GM12878 (cell line): ENCODE results near the gene SLC16A10. TPM values are rescaled to one million over a fixed set of nuclear protein-coding genes. Genes with fewer than 3 reads are reported as not detected.

Experiments used
- ATAC-seq: fragments of 200-7000 bp; cut with Tn5 transposase; 3 replicates; pipeline ENCODE4 v1.9.1; 2020; ENCODE audit warnings: mild to moderate bottlenecking, moderate library complexity
- BruUV-seq: library from RNA; stranded (reverse); fragments of 400-500 nt; replicated peaks from 2 replicates; lab custom pipeline; 2021; lab: Mats Ljungman, UMichigan
- CTCF ChIA-PET: fragments of 300-600 bp; sonication (Branson Sonifier 250); formaldehyde crosslinking; extraction: SDS; loops from one replicate; lab custom pipeline; 2021; ENCODE audit warnings: inconsistent platforms; lab: Yijun Ruan, JAX
- POLR2A ChIA-PET: fragments of 350-600 bp; formaldehyde crosslinking; extraction: SDS; loops from one replicate; lab custom pipeline; 2021; ENCODE audit warnings: inconsistent platforms; lab: Charles Lee
- RAD21 ChIA-PET: fragments of 300-600 bp; sonication (Branson Sonifier 250); formaldehyde crosslinking; loops from one replicate; lab custom pipeline; 2023; ENCODE audit warnings: antibody characterized with exemption; ENCODE audit not compliant: unreplicated experiment; lab: Charles Lee
- SMC1A ChIA-PET: fragments of 300-600 bp; sonication (Branson Sonifier 250); formaldehyde crosslinking; loops from one replicate; lab custom pipeline; 2023; ENCODE audit not compliant: unreplicated experiment, uncharacterized antibody; lab: Charles Lee
- DNase-seq: peaks from one replicate; pipeline ENCODE4 v3.0.0-alpha.2; 2011; ENCODE audit warnings: low read depth, low spot score
- FAIRE-seq: peaks from 3 replicates; lab custom pipeline; 2011; peaks lifted over from hg19 to GRCh38; lab: Jason Lieb, UNC
- H2AFZ ChIP-seq: 2 replicates; pipeline ENCODE4 v1.6.0; 2011; ENCODE audit warnings: low read depth, low read length, control low read depth; ENCODE audit not compliant: control insufficient read depth
- H3K27ac ChIP-seq: 2 replicates; pipeline ENCODE4 v1.5.1; 2011; ENCODE audit warnings: control low read depth; ENCODE audit not compliant: control insufficient read depth, insufficient read depth
- H3K27me3 ChIP-seq, 2 experiments: replicated peaks in 1 of 2; 2 replicates each; pipeline versions ENCODE4 v1.6.0 to v1.6.1; 2011; ENCODE audit warnings: low read length in 1 of 2; ENCODE audit not compliant: control insufficient read depth in 2 of 2, insufficient read depth in 2 of 2
- H3K36me3 ChIP-seq, 2 experiments: 2 replicates each; pipeline ENCODE4 v1.5.1; 2011; ENCODE audit warnings: low read length in 1 of 2; ENCODE audit not compliant: control insufficient read depth in 2 of 2, insufficient read depth in 2 of 2
- H3K4me1 ChIP-seq: 2 replicates; pipeline ENCODE4 v1.6.1; 2011; ENCODE audit warnings: mild to moderate bottlenecking, low read length, moderate library complexity, mixed read lengths; ENCODE audit not compliant: control insufficient read depth, insufficient read depth
- H3K4me2 ChIP-seq: 2 replicates; pipeline ENCODE4 v1.6.0; 2011; ENCODE audit warnings: control low read depth; ENCODE audit not compliant: control insufficient read depth, insufficient read depth
- H3K4me3 ChIP-seq: fragments of 200-600 bp; sonication (generic); 2 replicates; pipeline ENCODE4 v1.5.1; 2016
- H3K79me2 ChIP-seq: 2 replicates; pipeline ENCODE4 v1.6.0; 2011; ENCODE audit warnings: low read length; ENCODE audit not compliant: control insufficient read depth, insufficient read depth
- H3K9ac ChIP-seq: 2 replicates; pipeline ENCODE4 v1.8.0; 2011; ENCODE audit warnings: low read length, control low read depth, mixed read lengths; ENCODE audit not compliant: control insufficient read depth, insufficient read depth
- H3K9me3 ChIP-seq: replicated peaks from 3 replicates; pipeline ENCODE4 v1.5.1; 2011; ENCODE audit warnings: mild to moderate bottlenecking, low read length; ENCODE audit not compliant: control insufficient read depth, insufficient read depth
- H4K20me1 ChIP-seq: 2 replicates; pipeline ENCODE4 v1.6.0; 2011; ENCODE audit not compliant: control insufficient read depth, insufficient read depth
- BHLHE40 ChIP-seq, 2 experiments: fragments of 450-650 bp in 1 of 2; IDR thresholded peaks; 2 replicates each; pipeline ENCODE4 v1.6.1; 2011 to 2017; ENCODE audit warnings: low read depth in 2 of 2, borderline replicate concordance in 1 of 2, improper control_type of control experiment in 1 of 2, low read length in 1 of 2, mild to moderate bottlenecking in 1 of 2
- CHD4 ChIP-seq: fragments of 200-600 bp; sonication (generic); IDR thresholded peaks from 2 replicates; pipeline ENCODE4 v1.6.1; 2016; ENCODE audit warnings: mild to moderate bottlenecking
- ESRRA ChIP-seq: IDR thresholded peaks from 2 replicates; pipeline ENCODE4 v1.6.1; 2012; ENCODE audit warnings: mild to moderate bottlenecking, low read length, improper control_type of control experiment
- HDAC6 ChIP-seq: fragments of 200-600 bp; sonication (generic); IDR thresholded peaks from one replicate; pipeline ENCODE4 v1.8.0; 2017; ENCODE audit warnings: antibody characterized with exemption; ENCODE audit not compliant: unreplicated experiment
- MTA2 ChIP-seq: fragments of 450-650 bp; IDR thresholded peaks from 2 replicates; pipeline ENCODE4 v1.6.1; 2016; ENCODE audit warnings: low read depth, mild to moderate bottlenecking, moderate library complexity
- NR2C1 ChIP-seq: fragments of 450-650 bp; IDR thresholded peaks from 2 replicates; pipeline ENCODE4 v1.6.1; 2017; ENCODE audit warnings: antibody characterized with exemption, mild to moderate bottlenecking, moderate library complexity
- NR2C2 ChIP-seq: IDR thresholded peaks from 2 replicates; pipeline ENCODE4 v1.6.1; 2011; ENCODE audit warnings: borderline replicate concordance, low read depth; ENCODE audit not compliant: control insufficient read depth, insufficient read length
- RBBP5 ChIP-seq: fragments of 200-600 bp; sonication (generic); conservative IDR thresholded peaks from 2 replicates; pipeline ENCODE4 v1.6.1; 2016
- SUZ12 ChIP-seq: fragments of 200-600 bp; sonication (generic); IDR thresholded peaks from one replicate; pipeline ENCODE4 v1.6.1; 2018; ENCODE audit warnings: antibody characterized with exemption, mild to moderate bottlenecking; ENCODE audit not compliant: unreplicated experiment
- YBX1 ChIP-seq: fragments of 450-650 bp; IDR thresholded peaks from 2 replicates; pipeline ENCODE4 v1.6.1; 2016; ENCODE audit warnings: antibody characterized with exemption
- WGBS: methylation state at CpG from one replicate; pipeline ENCODE4 v1.1.6; 2016; ENCODE audit warnings: low lambda C conversion rate; ENCODE audit not compliant: insufficient replicate concordance, insufficient coverage; ENCODE audit errors: missing lambda C conversion rate; 5-methylcytosine and 5-hydroxymethylcytosine counted together
- in situ Hi-C: fragments of 300-500 bp; cut with MboI; formaldehyde crosslinking; loops from 9 replicates; pipeline ENCODE4 v1.14.3; 2018; ENCODE audit warnings: mixed read lengths
- intact Hi-C: fragments of 100-400 bp; cut with micrococcal nuclease; formaldehyde crosslinking; loops from one replicate; pipeline ENCODE4 v1.14.2; 2022; ENCODE audit not compliant: unreplicated experiment
- polyA plus RNA-seq, 11 experiments: library from polyadenylated mRNA; depleted of rRNA in 4 of 11; unstranded in 6 of 11; stranded (reverse) in 5 of 11; fragments of >200 nt; fragmentation: Nextera tagmentation in 4 of 11; fragmentation: Illumina TruSeq in 1 of 11; extraction: Ambion mirVana in 4 of 11; extraction: Trizol in 1 of 11; gene quantifications; 1 replicate in 1 of 11; 2 replicates in 10 of 11; pipeline versions ENCODE4 v1.2.1 to v1.2.3, GENCODE V29; 2011 to 2016; ENCODE audit warnings: inconsistent platforms in 2 of 11, missing spikeins in 2 of 11, low read depth in 1 of 11
- total RNA-seq, 4 experiments: library from RNA; depleted of rRNA in 3 of 4; stranded (reverse); fragments of >200 nt in 3 of 4; fragmentation: Illumina TruSeq in 1 of 4; extraction: Trizol in 1 of 4; gene quantifications; 2 replicates each; pipeline versions ENCODE4 v1.2.1 to v1.2.3, GENCODE V29; 2013 to 2021
- TF ChIP-seq, protein P1 (sequence below): fragments of 450-650 bp; IDR thresholded peaks from 2 replicates; pipeline ENCODE4 v1.6.1; 2016; ENCODE audit warnings: mild to moderate bottlenecking
- TF ChIP-seq, protein P2 (sequence below): fragments of 450-650 bp; IDR thresholded peaks from 2 replicates; pipeline ENCODE4 v1.6.1; 2016; ENCODE audit warnings: mild to moderate bottlenecking
- TF ChIP-seq, protein P3 (sequence below): IDR thresholded peaks from 2 replicates; pipeline ENCODE4 v1.6.1; 2012; ENCODE audit warnings: improper control_type of control experiment, low read depth, low read length; ENCODE audit not compliant: insufficient replicate concordance
- TF ChIP-seq, protein P4 (sequence below): fragments of 450-650 bp; IDR thresholded peaks from 2 replicates; pipeline ENCODE4 v1.6.1; 2017; ENCODE audit warnings: low read depth, mild to moderate bottlenecking, moderate library complexity

Gene SLC16A10
- total and polyA plus RNA-seq, 10 of the 15 experiments (the other 5 are each of a cell fraction or from before 2014, with no cell fraction given): 2.3 to 19.0 (median 8.0) TPM

DNA sequence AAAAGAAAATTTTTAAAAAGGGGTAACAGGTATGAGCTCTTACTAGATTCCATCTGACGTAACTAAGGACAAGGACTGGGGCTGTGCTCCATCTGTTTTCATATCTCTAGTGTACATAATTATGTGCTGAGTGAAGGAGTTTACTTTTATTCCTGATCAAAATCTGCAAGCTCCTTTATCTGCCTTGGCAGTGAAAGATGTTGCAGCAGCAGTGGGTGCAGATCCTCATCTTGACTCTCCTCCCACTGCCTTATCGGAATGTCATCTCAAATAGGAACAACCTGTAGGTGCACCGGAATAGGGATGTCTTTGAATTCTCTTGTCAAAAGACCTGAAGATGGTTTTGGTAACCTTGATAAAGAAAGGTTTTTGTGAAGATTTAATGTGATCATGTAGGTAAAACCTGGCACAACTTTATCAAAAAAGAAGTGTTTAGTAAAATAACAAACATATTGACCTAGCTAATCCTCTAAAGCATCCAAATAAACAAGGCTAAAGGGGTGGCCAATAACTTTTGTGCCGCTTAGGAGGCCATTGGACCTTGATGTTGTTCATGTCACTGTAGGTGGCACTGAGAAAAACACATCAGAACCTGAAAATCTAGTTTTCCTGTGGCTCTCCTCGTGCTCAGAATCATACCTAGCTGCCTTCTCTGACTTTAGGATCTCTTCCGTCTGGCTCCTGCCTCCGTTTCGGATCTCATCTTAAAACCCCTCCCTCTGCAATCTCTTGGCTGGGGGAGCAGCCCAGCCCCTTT lies 19.0 kb upstream of the SLC16A10 start:
- ChIA-PET SMC1A (interaction anchor here (0.6 to 1.6 kb wide), 3 partner anchors 10 to 142 kb away, joined by 4 to 8 read pairs (median 4); no protein-coding TSS in a partner anchor), POLR2A (no interaction called here), RAD21 (no interaction called here), CTCF (interaction anchor here (3.1 kb wide), 1 partner anchor 10 kb away, joined by 14 read pairs; no protein-coding TSS in a partner anchor)
- Histone ChIP-seq H3K9me3 (no peaks in the 10 kb centered on the region), H3K4me2 (no peak overlapping the region), H3K27ac (no peak overlapping the region), H3K36me3 (no peaks in the 10 kb centered on the region), H3K9ac (no peak overlapping the region), H3K27me3 (no peaks in the 10 kb centered on the region; a peak in 1 of 4 replicates), H3K4me1 (no peaks in the 10 kb centered on the region), H4K20me1 (no peaks in the 10 kb centered on the region), H2AFZ (no peak overlapping the region), H3K4me3 (no peak overlapping the region), H3K79me2 (no peaks in the 10 kb centered on the region)
- FAIRE-seq (no peak), ATAC-seq (no peak), DNase-seq (no peak)
- in situ Hi-C loops (no loop called here), intact Hi-C loops (no loop called here)
- no TSS peak for BruUV-seq
- WGBS: 41% methylated on average over 8 of the region's 8 CpGs
- TF ChIP-seq, protein P1, sequence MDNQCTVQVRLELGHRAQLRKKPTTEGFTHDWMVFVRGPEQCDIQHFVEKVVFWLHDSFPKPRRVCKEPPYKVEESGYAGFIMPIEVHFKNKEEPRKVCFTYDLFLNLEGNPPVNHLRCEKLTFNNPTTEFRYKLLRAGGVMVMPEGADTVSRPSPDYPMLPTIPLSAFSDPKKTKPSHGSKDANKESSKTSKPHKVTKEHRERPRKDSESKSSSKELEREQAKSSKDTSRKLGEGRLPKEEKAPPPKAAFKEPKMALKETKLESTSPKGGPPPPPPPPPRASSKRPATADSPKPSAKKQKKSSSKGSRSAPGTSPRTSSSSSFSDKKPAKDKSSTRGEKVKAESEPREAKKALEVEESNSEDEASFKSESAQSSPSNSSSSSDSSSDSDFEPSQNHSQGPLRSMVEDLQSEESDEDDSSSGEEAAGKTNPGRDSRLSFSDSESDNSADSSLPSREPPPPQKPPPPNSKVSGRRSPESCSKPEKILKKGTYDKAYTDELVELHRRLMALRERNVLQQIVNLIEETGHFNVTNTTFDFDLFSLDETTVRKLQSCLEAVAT: no peak
- TF ChIP-seq SUZ12 (no peak), RBBP5 (no peak), ESRRA (no peak), YBX1 (no peak), MTA2 (no peak), BHLHE40 (IDR thresholded peaks at IDR 0.05; ENCODE audit: borderline replicate concordance in 1 of 2, low read depth in 2 of 2, low read length in 1 of 2) (no peak), CHD4 (no peak), NR2C2 (no peak), HDAC6 (no peak), NR2C1 (no peak)
- TF ChIP-seq, protein P2, sequence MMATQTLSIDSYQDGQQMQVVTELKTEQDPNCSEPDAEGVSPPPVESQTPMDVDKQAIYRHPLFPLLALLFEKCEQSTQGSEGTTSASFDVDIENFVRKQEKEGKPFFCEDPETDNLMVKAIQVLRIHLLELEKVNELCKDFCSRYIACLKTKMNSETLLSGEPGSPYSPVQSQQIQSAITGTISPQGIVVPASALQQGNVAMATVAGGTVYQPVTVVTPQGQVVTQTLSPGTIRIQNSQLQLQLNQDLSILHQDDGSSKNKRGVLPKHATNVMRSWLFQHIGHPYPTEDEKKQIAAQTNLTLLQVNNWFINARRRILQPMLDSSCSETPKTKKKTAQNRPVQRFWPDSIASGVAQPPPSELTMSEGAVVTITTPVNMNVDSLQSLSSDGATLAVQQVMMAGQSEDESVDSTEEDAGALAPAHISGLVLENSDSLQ: no peak
- TF ChIP-seq, protein P3, sequence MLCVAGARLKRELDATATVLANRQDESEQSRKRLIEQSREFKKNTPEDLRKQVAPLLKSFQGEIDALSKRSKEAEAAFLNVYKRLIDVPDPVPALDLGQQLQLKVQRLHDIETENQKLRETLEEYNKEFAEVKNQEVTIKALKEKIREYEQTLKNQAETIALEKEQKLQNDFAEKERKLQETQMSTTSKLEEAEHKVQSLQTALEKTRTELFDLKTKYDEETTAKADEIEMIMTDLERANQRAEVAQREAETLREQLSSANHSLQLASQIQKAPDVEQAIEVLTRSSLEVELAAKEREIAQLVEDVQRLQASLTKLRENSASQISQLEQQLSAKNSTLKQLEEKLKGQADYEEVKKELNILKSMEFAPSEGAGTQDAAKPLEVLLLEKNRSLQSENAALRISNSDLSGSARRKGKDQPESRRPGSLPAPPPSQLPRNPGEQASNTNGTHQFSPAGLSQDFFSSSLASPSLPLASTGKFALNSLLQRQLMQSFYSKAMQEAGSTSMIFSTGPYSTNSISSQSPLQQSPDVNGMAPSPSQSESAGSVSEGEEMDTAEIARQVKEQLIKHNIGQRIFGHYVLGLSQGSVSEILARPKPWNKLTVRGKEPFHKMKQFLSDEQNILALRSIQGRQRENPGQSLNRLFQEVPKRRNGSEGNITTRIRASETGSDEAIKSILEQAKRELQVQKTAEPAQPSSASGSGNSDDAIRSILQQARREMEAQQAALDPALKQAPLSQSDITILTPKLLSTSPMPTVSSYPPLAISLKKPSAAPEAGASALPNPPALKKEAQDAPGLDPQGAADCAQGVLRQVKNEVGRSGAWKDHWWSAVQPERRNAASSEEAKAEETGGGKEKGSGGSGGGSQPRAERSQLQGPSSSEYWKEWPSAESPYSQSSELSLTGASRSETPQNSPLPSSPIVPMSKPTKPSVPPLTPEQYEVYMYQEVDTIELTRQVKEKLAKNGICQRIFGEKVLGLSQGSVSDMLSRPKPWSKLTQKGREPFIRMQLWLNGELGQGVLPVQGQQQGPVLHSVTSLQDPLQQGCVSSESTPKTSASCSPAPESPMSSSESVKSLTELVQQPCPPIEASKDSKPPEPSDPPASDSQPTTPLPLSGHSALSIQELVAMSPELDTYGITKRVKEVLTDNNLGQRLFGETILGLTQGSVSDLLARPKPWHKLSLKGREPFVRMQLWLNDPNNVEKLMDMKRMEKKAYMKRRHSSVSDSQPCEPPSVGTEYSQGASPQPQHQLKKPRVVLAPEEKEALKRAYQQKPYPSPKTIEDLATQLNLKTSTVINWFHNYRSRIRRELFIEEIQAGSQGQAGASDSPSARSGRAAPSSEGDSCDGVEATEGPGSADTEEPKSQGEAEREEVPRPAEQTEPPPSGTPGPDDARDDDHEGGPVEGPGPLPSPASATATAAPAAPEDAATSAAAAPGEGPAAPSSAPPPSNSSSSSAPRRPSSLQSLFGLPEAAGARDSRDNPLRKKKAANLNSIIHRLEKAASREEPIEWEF: no peak
- TF ChIP-seq, protein P4, sequence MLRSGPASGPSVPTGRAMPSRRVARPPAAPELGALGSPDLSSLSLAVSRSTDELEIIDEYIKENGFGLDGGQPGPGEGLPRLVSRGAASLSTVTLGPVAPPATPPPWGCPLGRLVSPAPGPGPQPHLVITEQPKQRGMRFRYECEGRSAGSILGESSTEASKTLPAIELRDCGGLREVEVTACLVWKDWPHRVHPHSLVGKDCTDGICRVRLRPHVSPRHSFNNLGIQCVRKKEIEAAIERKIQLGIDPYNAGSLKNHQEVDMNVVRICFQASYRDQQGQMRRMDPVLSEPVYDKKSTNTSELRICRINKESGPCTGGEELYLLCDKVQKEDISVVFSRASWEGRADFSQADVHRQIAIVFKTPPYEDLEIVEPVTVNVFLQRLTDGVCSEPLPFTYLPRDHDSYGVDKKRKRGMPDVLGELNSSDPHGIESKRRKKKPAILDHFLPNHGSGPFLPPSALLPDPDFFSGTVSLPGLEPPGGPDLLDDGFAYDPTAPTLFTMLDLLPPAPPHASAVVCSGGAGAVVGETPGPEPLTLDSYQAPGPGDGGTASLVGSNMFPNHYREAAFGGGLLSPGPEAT: no peak
